GM19240 (cell line): Measurements from ENCODE around the gene PLXNA3.

ENCODE experiments used
- DNase-seq: peaks from one replicate; pipeline ENCODE4 v3.0.0; 2011; ENCODE audit warnings: low spot score; ENCODE audit not compliant: insufficient read length

The PLXNA3 gene

DNA sequence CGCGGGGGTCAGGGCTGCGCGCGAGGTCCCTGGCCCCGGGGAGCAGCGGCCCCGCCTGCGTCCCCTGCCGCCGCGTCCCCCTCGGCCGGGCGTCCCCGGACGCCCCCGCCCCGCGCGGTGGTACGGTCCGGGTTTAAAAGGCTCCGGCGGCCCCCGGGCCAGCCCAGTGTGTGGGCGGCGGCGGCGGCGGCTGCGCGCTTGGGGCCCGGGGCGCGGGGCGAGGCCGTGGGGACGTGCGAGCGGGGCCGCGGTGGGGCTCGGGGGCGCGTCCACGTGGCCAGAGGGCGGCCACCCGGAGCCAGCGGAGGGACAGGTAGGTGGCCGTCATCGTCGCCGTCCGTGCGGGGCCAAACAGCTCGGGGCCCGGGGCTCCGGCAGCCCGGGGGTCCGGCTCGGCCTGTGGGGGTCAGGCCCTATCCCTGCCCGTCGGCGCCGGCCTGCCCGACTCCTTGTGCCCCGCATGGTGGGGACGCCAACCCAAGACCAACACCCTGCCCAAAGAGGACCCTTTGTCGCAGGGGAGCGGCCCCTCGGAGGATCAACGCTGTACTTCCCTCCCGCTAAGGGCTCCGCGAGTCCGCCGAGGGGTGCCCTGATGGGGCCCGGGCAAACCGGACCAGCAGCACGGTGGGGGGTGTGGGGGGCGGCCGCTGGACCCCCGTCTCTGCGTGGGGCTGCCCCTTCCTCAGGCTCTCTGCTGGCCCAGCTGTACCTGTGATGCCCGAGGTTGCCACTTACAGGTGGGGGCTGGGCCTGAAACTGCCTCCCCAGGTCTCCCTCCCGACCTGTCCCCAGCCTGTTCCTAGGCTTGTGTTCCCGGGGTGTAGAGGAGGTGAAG is at the start of gene PLXNA3:
Gene PLXNA3 (plus strand): TSS at position 166 of the 838 bp plus-strand sequence. CDS start 1,903 bp downstream, outside the sequence.
- DNase-seq, result no peak

DNA sequence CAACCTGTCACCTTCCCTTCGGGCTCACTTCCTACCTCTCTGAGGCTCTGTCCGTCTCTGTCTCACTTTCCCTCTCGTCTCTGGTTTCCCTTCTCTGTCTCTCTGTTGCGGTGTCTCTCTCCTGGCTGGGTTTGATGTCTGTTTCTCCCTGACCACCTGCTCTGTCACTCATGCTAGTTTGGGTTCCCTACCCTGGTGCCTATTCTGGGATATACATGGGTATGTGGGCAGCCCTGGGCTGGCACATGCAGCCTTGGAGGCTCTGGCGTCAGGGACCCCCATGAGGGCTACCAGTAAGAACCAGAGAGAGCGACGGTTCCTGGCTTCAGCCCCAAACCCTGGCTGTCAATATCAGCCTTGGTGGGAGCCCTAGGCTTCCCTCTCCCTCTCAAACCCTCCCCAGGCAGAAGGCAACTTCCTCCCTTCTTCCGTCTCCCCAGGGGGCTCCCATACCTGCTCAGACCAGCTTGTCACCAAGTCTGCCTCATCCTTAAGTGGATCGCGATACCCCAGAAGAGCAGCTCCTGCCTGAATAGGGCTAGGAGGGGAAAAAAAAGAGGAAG is 49.3 kb upstream of the PLXNA3 start:
- no peak for DNase-seq

DNA sequence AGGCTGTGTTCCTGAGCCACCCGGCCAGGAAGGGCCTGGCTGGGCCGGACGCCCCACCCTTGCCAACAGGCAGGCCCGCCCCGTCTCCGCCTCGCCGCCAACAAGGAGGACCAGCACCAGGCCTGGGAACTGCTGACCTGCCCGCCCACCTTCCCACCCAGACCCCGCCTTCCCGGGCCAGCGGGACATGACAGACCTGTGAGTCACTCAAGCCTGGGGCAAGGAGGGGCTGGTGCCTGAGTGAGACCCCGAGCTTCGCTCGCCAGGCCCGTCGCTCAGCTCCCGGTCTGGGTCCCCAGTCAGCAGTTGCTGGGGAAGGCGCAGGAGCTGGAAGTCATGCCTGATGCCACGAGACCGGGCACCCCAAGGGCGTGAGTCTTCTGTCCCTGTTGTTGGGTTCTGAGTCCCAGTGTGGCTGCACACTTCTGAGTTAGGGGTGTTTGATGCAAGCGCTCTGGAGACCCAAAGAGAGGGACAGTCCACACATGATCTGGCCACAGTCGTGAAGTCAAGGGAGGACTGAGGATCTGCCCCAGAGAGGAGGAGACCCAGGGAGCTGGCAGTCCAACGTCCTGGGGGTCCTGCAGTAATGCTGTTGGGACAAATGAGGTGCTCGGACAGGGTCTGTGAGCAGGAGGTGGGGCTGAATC is 48.7 kb upstream of the PLXNA3 start, which contains the start of gene DNASE1L1:
Gene DNASE1L1 (minus strand): TSS at position 33 of the 650 bp plus-strand sequence. CDS start 3,686 bp downstream, outside the sequence.
- peak; percentile 26 for DNase-seq

DNA sequence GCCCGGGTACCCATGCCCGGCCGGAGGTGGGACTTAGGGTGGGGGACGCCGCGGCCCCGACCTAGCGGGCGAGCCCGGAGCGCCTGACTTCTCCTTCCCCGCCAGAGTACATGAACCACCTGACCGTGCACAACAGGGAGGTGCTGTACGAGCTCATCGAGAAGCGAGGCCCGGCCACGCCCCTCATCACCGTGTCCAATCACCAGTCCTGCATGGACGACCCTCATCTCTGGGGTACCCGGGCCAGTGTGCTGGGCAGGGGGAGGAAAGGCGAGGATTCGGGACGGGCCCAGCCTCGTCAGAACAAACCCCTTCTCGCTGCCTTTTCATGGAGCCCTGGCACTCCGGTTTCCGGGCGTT is 46.1 kb upstream of the PLXNA3 start:
- peak; percentile 33 for DNase-seq

DNA sequence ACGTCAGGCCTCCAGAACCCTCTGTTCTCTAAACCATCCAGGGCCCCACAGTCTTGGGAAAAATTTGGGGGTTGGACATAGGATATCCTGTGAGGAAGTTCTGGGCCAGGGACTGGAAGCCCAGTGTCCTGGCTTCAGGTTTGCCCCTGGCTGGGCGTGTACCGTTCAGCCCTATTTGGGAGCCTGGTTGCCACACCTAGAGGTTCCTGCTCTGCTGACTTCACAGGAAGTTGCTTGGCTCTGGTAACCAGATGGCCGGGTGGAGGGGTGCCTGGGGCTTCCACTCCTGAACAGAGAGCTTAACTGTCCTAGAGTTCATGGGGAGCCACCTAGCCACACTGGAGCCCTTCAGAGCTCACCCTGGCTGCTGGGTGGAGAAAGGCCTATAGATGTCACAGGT is 45.6 kb upstream of the PLXNA3 start:
- no peak for DNase-seq

GRCh38 chrX:154413142-154413541 is 44.9 kb upstream of the PLXNA3 start:
- no peak for DNase-seq

DNA sequence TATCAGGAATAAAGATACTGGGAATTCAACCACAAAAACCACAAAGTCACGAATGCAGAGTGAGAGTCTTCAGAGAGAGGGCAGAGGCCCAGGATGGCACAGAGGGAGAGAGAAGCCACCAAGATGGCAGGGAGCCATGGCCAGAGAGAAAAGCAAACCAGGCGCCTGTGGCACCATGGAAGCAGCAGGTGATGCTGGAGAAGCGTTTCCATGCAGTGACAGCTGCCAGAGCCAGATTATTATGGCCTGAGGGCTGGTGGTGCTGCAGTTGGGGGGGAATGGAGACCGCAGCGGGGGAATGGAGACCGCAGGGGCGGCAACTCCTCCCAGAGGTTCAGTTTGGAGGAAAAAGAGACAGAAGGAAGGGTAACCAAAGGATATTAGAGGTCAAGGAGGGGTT is 40.9 kb upstream of the PLXNA3 start:
- DNase-seq, result no peak

GRCh38 chrX:154419189-154419588 is 38.9 kb upstream of the PLXNA3 start:
- no peak for DNase-seq

DNA sequence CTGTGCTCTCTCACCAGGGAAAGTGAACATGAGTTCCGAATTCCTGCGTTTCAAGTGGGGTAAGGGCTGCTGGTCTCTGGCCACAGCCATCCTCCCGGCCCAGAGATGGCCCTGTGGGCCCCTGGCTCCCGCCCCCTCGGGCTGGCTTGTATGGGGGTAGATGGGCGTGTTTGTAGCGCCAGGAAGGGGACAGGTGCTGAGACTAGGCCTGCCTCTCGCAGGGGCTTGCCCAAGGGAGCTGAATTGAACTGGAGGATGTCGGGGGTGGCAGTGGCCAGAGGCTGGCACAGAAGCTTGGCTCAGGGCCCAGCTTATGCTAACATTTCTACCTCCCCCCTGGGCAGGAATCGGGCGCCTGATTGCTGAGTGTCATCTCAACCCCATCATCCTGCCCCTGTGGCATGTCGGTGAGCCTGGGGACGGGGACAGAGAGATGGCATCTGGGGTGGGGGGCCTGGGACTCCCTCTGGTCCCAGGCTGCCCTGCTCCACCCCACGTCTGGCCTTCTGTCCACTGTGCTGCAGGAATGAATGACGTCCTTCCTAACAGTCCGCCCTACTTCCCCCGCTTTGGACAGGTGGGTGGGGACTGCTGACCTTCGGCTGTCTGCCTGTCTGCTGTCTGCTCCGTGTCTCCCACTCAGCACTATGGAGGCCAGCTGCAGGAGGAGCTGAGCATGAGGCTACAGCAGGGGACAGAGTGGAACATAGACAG is 38.2 kb upstream of the PLXNA3 start:
- DNase-seq, result no peak

DNA sequence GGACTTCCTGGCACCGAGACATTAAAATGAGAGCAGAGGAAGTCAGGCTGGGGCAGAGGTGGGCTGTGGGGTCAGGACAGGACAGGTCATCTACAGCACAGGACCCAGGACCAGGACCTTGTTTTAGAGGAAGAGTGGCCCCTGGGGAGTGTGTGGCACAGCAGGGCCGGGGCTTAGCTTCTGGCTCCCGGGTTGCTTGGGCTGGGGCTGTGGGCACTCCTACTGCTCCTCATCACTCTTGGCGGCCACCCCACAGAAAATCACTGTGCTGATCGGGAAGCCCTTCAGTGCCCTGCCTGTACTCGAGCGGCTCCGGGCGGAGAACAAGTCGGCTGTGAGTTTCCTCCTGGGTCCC is 37.7 kb upstream of the PLXNA3 start:
- DNase-seq, result no peak

GRCh38 chrX:154426916-154427770 is 30.9 kb upstream of the PLXNA3 start:
- no peak for DNase-seq

DNA sequence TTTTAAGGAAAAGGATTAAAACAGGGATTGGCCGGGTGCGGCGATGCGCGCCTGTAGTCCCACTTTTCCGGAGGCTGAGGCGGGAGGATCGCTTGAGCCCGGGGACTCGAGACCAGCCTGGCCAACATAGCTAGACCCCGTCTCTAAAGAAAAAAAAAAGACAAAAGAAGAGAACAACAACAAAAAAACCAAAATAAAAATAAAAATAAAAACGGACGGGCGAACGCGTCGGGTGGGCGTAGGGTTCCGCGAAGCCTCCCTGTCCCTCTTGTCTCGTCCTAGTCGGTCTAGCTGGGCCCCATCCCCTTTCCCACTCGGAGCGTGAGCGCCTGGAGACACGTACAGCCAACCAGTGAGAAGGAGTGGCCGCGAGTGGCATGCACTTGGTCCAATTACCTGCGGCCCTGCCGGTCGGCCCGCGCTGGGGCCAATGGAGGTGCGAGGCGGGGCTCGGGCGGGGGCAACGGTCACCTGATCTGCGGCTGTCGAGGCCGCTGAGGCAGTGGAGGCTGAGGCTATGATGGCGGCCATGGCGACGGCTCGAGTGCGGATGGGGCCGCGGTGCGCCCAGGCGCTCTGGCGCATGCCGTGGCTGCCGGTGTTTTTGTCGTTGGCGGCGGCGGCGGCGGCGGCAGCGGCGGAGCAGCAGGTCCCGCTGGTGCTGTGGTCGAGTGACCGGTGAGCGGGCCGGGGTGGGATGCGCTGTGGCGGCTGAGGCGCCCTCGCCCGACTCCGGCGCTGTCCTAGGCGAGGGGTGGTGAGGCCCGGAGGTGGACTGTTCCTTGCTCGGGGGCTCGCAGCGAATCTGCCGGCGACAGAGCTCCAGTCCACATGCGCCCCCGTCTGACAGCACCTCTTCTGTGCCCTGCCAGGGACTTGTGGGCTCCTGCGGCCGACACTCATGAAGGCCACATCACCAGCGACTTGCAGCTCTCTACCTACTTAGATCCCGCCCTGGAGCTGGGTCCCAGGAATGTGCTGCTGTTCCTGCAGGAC is 29.6 kb upstream of the PLXNA3 start, which contains the start of gene ATP6AP1:
Gene ATP6AP1 (plus strand): TSS at position 502 of the 996 bp plus-strand sequence. CDS start 16 bp downstream, at position 518.
- DNase-seq, result peak; percentile 80

GRCh38 chrX:154429711-154430110 is 28.4 kb upstream of the PLXNA3 start:
- no peak for DNase-seq

- no peak for DNase-seq
Measured at GRCh38 chrX:154430479-154430878, 27.6 kb upstream of the PLXNA3 start.

- no peak for DNase-seq
Measured at GRCh38 chrX:154430916-154431315, 27.2 kb upstream of the PLXNA3 start.

DNA sequence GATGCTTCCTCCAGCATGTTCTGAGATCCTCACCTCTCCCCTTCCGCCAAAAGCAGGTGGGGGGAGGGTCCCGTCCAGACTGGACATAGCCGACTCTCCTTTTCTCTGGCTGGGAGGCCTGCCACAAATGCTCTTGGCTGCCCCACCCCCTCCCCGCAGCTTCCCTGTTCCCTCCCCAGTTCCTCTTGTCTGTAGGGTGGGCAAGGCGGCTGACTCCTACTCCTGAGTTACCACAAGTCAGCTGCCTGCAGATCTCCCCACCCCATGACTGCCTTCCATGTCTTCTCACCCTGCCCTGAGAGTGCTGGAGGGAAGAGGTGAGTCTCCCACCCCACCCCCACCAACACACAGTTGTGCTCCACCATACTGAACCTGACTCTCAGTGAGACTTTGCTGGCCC is 26.7 kb upstream of the PLXNA3 start:
- DNase-seq, result no peak

GRCh38 chrX:154432210-154432609 is 25.9 kb upstream of the PLXNA3 start:
- no peak for DNase-seq

DNA sequence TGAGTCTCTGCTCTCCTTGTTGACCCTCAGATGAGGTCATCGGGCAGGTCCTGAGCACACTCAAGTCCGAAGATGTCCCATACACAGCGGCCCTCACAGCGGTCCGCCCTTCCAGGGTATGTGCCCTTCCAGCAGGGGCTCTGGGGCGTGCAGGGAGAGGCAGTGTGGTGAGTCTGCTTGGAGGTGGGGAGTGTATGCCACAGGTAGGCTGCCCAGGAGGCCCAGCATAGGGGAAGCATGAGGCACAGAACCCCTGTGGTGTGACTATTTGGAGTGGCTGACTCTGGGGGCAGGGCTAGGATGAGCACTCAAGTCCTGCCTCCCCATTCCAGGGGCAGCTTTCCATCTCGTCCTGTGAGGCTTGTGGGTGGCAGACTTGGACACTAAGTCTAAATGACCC is 24.5 kb upstream of the PLXNA3 start:
- no peak for DNase-seq

GRCh38 chrX:154434394-154435168 is 23.5 kb upstream of the PLXNA3 start:
- DNase-seq, result no peak
